CD4-positive, alpha-beta T cell treated with Interleukin-15 for 1 hour (primary cell): ENCODE measurements around the gene SCARB1.

Source experiments
- DNase-seq: peaks from one replicate; pipeline ENCODE4 v3.0.0-alpha.2; 2020

SCARB1 gene

DNA sequence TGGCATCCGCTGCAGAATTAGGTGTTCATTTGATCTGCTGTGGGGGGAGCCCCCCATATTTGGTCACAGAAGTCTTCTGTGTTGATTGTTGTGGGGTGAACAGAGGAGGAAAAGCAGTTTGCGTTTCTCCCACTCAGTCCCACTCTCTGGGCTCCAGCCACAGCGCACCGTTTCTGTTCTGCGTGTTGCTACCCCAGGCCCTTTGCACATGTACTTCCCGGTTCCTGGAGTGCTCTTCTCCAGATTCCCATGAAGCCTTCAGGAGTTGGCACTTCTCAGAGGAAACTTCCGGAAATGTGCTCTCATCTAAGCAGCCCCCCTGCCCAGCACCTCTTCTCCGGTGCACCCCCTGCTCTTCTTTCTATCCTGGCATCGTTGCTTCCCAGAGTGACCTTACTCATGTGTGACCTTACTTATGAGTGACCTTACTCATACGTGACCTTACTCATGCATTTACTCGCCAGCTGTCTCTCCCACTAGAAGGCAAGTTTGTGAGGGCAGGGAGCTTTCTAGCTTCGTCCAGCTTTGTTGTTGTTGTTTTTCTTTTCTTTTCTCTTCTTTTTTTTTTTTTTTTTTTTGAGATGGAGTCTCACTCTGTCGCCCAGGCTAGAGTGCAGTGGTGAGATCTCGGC, 93.7 kb downstream of the SCARB1 start:
- DNase-seq, result no peak

DNA sequence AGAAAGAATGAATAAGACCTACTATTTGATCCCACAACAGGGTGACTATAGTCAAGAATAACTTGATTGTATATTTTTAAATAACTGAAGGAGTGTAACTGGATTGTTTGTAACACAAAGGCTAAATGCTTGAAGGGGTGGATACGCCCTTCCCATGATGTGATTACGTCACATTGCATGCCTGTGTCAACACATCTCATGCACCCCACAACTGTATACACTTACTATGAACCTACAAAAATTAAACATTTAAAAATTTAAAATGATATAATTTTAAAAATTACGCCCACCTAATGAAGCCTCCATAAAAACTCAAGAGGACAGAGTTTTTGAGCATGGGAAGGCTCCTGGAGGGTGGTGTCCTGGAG, 94.5 kb downstream of the SCARB1 start:
- DNase-seq, result no peak

DNA sequence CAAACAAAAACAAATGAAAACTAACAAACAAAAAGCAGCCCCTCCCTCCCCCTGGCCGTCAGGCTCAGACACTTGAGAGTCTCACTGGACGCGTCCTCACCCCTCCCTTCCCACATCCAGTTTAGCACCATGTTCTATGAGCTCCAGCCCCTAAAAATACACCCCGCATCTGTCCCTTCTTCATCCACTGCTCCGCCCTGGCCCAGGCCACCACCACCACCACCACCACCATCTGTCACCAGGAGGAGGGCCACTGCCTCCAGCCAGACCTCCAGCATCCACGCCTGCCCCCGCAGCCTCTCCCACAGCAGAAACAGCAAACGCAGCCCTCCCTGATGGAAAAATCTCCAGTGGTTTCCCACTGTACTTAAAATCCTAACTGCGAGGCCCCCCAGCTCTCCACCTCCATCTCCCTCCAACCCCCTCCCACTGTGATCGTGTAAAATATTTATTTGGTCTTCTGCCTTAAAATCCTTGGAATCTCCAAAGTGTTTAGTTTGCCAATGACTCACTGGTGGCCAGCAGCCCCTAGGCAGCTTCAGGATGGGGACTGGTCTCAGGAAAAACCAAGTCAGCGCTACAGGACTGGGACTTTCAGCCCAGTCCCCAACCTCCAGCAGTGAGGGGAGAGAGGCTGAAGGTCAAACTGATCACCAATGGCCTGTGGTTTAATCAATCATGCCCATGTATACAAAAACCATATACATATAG, 95.1 kb downstream of the SCARB1 start:
- DNase-seq, result no peak

DNA sequence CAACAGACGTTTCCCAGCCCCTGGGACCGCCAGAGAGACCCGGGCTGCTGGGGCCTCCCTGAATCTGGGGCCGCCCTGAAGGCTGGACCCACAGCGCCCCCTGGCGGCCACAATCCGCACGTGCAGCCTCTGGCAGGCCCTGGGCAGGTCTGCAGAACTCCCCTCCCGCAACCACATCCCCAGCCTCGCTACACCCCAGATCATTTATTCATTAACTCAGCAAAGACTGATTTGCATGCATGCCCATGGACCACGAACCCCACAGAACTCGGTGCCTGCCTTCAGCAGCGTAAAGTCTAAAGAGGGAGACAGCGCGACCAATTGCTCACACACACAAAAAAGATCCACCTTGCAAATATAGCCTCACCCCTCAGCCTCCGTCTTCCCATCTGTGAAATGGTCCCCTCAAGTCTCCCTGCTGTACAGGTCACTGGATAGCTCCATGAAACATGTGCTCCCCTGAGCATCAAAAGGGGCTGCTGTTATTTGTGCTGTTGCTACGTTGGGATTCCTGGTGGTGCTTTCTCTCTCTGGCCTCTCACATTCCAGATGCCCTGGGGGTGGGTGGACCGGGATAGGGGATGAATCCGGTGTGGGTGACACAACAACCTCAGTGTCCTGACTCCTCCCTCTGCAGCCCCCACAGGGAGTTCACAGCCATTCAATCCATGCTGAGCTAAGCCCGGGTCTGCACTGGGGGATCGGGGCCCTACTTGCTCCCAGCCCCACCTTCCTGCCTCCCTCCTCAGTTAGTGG, 96.4 kb downstream of the SCARB1 start:
- DNase-seq, result peak; percentile 74

DNA sequence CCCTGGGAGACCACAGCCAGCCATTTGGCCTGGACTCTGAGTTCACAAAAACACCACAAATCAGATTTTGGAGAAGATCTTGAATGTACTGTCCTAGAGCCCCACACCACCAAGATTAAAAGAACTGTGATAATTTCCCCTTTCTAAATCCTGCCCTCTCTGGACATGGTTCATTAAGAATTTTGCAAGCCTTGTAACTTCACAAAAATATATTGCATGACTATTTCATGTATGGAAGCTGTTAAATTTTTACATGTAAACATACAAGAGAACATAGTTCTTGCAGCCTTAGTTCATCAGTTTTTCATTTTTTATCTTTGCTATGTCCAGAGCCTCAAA, 97.0 kb downstream of the SCARB1 start:
- DNase-seq, result no peak

DNA sequence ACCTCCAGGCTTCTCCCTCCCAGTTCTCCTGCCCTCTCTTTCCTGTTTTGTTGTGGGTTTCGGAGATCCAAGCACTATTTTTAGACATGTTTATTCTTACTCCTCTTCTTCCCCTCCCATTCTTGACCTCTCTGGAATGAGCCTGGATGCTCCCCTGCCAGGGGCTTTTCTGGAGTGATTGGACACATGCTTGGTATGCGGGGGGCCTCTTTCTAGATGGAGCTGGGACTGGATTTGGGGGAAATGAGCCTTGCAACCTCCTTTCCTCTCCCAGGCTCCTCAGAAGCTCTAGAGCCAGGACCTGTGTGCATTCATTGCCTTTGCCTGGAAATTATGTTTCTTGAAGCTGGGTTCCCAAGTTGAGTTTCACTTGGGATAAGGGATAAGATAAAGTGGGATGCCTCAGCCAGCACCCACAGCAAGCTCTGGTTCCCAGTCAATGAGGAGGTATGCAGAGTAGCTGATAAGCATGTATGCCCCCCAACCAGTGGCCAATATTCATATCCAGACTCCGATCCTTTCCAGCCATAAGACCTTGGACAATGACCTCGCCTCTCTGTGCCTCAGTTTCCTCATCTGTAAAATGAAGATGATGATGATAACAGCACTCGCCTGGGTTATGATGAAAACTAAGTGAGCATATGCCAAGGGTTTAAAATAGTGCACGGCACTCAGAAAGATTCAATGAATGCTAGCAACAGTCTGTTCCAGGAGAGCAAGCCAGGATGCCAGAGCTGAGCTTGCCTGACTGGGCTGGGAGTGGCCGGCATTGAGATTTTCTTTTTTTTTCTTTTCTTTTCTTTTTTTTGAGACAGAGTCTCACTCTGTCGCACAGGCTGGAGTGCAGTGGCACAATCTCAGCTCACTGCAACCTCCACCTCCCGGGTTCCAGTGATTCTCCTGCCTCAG, 97.8 kb downstream of the SCARB1 start:
- DNase-seq, result no peak

DNA sequence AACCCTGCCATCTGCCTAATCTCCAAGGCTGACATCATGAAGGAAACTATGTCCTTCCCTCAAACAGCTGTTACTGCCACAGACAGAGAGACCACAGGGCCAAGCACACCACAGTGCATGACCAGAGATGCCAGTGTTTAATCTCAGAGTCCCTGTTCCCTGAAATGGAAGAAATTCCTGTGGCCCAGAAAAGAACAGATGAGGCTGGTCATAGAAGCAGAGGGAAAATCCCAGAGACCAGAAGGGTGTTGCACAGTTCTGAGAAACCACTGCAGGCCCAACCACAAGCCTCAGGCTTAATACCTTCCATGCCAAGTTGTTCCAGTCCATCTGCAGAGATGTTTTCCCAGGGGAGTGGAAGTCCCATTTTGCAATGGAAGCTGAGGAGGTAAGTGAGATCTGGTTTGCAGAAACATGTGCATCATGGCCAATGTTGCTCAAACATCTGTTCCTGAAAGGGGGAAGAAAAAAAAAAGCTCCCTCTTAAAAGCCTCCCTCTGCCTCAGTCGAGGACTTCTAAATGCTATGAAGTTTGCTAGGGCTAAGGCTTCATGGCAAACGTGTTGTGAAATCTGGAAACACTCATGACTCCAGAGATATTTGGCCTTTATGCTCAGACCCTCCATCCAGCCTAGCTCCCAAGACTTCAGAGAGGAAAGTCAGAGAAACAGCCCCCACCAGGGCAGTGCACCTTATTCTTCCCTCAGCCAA, 98.6 kb downstream of the SCARB1 start:
- DNase-seq, result no peak

DNA sequence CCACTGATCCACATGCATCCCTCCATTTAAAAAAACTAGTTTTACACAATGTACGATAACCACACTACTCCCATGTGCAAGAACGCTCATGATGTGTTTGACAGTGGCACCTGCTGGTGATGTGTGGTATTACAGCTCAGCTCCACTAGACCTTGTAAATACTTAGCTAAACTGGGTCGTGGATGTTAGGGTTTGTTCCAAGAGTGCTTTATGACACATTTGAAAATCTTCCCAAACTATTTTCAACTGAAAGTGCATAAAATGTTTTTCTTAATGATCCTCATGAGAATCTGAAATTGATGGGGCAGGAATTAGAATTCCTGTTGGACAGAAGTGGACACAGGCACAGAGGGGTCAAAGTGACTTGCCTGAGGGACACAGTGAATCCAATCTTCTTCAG, 99.2 kb downstream of the SCARB1 start:
- peak; percentile 36 for DNase-seq

DNA sequence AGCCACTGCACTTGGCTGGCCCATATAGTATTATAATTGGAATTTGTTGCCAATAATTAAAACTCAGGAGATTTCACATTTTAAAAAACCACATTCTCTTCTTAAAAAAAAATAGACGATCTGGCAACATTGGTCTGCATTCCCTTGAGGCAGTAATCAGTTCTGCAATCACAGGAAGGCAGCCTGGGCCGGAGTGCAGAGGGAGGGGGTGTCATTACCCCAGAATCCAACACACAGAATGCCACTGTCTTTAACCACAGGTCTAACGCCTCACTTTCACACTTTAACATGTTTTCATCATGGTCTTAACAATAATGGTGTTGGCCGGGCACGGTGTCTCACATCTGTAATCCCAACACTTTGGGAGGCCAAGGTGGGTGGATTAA, 100.1 kb downstream of the SCARB1 start:
- DNase-seq, result no peak

DNA sequence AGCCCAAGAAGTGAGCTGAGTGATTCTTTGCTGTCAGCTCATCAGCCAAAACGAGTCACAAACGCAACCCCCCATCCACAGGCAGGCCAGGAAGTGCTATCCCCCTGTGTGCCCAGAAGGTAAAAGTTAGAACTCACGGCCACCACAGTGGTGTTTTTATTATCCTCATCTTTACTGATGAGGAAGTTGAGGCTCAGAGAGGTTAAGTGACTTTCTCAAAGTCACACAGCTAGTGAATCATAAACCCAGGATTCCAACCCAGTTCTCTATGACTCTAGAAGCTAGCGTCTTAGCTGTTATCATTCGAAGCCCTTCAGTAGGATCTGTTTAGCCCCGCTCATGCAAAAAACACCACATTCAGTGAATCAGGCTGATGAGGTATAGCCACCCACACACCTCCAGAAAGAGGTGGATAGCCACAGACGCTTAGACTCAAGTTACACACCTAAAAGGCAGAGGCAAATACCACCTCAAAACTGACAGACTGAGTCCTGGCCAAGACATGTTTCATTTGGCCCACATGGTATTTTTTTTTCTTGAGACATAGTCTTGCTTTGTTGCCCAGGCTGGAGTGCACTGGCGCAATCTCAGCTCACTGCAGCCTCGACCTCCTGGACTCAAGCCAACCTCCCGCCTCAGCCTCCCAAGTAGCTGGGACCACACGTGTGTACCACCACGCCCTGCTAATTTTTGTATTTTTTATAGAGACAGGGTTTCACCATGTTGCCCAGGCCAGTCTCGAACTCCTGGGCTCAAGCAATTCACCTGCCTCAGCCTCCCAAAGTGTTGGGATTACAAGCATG, 100.7 kb downstream of the SCARB1 start:
- DNase-seq, result no peak

DNA sequence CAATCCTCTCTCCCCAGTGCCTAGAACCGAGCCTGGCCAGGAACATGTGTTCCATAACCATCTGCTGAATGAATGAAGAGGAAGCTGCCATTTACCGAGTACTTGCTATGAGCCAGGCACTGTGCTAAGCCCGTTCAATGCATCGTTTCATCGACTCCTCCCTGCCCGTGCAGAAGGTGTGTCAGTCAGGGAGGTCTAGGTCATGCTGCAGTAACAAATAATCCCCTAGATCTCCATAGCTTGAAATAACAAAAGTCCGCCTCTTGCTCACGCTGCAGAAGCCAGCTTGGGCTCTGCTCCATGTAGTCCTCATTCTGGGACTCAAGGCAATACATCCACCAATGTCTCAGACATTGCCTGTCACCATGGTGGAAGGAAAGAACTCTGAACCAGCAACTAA, 101.3 kb downstream of the SCARB1 start:
- DNase-seq, result no peak

DNA sequence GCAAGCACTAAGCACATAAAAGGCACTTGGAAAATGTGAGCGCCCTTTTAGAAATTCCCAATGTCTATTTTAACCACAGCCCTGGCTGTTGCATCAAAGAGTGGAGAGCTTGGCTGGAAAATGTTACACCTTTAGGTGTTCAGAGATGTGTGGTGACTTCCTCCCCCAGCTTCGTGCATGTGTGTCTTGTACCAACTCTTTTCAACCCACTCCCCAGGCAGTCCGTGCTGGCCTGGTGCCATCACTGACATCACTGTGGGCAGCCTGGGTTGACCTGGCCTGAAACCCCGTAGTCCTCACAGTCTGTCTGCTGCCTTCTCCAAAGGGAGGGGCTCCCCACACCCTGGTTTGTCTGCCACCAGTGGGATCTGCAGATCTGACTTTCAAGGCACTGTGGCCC, 101.8 kb downstream of the SCARB1 start:
- no peak for DNase-seq

DNA sequence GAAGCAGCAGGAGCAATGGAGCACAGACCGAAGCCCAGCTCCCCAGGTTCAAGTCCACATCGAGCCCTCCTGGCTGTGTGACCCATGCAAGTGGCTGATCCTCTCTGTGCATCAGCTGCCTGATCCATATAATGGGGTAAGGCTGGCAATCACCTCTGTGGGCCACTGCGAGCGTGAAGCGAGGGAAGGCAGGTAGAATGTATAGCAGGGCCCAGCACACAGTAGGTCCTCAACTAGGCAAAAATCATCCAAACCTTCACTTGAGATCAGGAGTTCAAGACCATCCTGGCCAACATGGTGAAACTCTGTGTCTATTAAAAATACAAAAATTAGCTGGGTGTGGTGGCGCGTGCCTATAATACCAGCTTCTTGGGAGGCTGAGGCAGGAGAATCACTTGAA, 102.6 kb downstream of the SCARB1 start:
- DNase-seq, result no peak

DNA sequence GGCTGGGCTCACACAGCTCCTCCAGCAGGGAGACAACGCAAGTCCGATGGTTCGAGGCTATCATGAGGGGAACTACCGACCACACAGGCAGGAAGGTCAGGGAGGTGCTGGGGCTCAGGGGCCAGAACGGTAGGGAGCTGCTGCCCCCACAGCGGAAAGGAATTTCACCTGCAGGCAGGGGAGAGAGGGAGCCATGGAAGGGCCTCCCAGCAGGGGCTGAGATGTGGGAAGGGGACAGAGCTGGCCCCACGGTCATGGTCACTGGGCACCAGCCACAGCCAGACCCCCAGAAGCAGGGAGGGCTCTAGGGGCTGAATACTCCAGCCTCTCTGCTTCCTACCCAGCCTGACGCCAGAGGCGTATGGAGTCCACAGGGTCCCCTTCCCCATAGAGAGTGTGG, 103.1 kb downstream of the SCARB1 start:
- DNase-seq, result no peak

DNA sequence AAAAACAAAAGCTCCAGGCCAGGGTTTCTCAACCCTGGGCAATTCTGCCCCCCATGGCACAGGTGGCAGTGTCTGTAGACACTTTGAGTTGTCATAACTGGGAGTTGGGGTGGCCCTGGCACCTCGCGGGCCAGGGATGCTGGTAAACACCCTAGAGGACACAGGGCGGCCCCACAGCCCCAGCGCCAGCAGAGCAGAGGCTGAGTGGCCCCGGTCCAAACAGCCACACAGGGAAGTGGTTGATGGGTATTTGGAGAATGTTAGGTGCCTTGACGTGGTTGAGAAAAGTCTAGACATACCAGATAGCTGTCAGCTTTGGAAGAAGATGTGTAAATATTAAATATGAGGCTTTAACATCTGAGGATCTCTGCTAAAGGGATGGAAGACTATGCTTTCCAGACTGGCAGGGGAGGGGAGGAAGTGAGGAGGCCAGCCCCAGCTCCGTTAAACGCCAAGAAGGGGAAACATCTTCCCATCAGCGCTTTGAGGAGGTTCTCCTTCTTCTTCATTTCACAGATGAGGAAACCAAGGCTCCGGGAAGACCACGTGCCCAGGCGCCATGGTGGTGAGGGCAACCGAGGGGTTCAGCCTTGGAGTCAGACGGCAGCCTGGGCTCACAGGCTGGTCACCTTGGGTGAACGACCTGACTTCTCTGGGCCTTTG, 103.7 kb downstream of the SCARB1 start:
- DNase-seq, result no peak

DNA sequence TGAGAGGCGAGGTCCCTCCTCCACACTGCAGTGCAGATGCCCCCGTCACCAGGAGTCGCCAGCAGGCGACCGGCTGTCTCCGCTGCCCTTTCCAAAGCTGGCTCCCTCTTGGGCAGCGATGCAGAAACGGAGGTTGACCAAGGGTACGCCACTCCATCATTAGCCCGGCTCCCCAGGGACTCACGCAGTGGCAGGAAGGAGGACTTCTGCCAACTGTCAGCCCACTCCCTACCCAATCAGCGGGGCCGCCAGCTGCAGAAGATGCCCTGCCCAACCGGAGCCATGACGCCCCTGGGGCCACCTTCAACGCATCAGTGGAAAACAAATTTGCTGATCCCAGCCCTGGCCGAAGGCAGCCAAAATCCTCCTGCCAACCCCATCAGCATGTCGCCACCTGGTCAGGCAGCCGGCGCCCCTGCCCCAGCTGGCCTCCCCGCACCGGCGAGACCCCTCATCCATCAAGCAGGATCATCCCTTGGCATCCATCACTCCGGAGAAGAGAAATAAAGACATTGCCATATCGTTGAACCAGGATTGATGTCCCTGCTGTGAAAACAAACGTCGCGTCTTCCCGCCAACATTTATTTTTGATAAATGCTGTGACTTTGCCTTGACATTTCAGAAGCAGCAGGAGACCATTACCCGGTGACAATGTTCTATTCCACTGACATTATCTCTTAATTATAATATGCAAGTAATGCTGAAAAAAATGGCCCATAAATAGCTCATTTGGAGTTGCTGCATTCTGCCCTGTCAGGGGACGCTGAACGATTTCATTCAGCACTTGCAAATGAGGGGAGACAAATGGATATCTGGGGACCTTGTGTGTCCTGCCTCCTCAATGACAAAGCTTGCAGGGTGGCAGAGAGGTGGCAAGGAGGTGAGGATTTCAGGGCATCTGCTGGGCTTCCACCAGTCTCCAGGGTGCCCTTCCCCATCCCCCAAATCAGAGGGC, 105.1 kb downstream of the SCARB1 start:
- DNase-seq, result no peak

DNA sequence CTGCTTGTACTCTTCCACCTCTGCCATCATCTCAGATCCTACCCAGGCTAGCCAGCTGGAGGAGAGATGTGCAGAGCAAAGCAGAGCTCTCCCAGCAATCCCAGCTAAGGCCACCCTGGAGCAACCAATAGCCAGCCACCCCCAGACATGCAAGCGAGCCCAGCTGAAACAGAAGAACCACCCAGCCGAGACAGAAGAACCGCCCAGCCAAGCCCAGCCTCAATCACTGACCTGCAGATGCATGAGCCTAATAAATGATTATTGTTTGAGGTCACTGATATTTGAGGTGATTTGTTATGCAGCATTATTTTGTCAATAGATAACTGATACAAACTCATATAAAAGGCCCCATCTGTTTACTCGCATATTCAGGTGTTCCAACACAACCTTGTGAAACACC, 106.3 kb downstream of the SCARB1 start:
- no peak for DNase-seq

DNA sequence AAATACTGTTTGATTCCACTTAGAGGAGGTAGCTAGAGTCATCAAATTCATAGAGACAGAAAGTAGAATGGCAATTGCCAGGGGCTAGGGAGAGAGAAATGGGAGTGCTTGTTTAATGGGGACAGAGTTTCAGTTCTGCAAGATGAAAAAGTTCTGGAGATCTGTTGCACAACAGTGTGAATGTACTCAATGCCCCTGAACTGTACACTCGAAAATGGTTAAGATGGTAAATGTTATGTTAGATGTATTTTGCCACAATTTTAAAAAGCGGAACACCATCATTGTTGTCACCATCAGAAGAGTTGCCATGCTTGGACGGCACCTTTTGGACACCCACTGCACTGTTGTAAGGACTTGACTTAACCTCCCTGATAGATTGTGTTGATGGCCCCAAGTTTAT, 106.9 kb downstream of the SCARB1 start:
- no peak for DNase-seq

DNA sequence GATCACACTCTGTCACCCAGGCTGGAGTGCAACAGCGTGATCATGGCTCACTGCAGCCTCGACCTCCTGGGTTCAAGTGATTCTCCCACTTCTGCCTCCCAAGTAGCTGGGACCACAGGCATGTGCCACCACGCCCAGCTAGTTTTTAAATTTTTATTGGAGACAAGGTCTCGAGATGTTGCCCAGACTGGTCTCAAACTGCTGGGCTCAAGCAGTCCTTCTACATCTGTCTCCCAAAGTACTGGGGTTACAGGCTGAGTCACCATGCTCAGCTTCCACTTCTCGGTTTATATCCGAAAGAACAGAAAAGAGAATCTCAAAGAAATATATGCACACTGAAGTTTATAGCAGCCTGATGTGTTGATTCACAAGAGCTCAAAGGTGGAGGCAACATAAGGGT, 107.5 kb downstream of the SCARB1 start:
- DNase-seq, result no peak

DNA sequence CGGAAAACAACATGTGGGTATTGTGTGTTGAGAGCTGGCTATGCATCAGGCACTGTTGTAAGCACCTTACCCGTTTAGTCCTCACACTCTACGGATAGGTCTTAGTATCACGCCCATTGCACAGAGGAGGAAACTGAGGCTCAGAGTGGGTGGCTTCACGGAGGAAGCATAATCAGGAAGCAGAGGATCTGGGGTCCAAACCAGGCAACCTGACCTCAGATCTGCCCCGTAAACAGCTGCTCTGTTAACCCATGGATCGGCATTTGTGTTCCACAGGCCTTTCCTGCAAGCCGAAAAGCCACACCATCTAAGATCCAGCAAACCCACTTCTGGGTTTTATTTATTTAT, 107.9 kb downstream of the SCARB1 start:
- DNase-seq, result no peak
